HFFc6 (cell line): Measurements from ENCODE around the gene PTGS1. TPM values are rescaled to one million over a fixed set of nuclear protein-coding genes. Genes with fewer than 3 reads are reported as not detected.

Source experiments
- DNase-seq: peaks from one replicate; pipeline ENCODE4 v3.0.0-alpha.2; 2018
- H3K27ac Mint-ChIP-seq: 2 replicates; pipeline ENCODE4 v1.8.0; 2020; ENCODE audit warnings: mild to moderate bottlenecking, mixed read lengths
- H3K27me3 Mint-ChIP-seq: 2 replicates; pipeline ENCODE4 v1.8.0; 2021; ENCODE audit warnings: mild to moderate bottlenecking, moderate library complexity, mixed read lengths; ENCODE audit not compliant: insufficient read depth
- H3K36me3 Mint-ChIP-seq: 2 replicates; pipeline ENCODE4 v1.8.0; 2021; ENCODE audit warnings: low read depth, mixed read lengths
- H3K4me1 Mint-ChIP-seq: 2 replicates; pipeline ENCODE4 v1.8.0; 2020; ENCODE audit warnings: low read depth, mixed read lengths
- H3K4me3 Mint-ChIP-seq: 2 replicates; pipeline ENCODE4 v1.8.0; 2020; ENCODE audit warnings: mild to moderate bottlenecking, moderate library complexity, mixed read lengths
- H3K9me3 Mint-ChIP-seq: 2 replicates; pipeline ENCODE4 v1.8.0; 2020; ENCODE audit warnings: mild to moderate bottlenecking, mixed read lengths
- CTCF ChIP-seq: fragments of 200-600 bp; sonication (generic); IDR thresholded peaks from 2 replicates; pipeline ENCODE4 v1.5.0; 2021; ENCODE audit warnings: antibody characterized with exemption, mild to moderate bottlenecking
- total RNA-seq, 6 experiments: library from RNA; stranded (reverse); fragmentation: NEBNext Ultra II Directional; extraction: Animal tissue kit (Norgen Biotek cat#: 25700); gene quantifications; 2 replicates in 1 of 6; 3 replicates in 5 of 6; pipeline ENCODE4 v1.2.3, GENCODE V29; 2021

The PTGS1 gene
- total RNA-seq, 6 experiments from 2014 or later: 33.0 to 122 (median 102) TPM

- DNase-seq: no peak
- H3K4me1 Mint-ChIP-seq: peaks cover 59% of the 10 kb centered on the region
- peak overlapping the region; percentile 89 for H3K4me3 Mint-ChIP-seq
- no peak overlapping the region; the same call in 1 of the 2 replicates for H3K27ac Mint-ChIP-seq
- TF ChIP-seq CTCF: no peak
- H3K9me3 Mint-ChIP-seq: no peaks in the 10 kb centered on the region
- peaks cover 1% of the 10 kb centered on the region; the same call in 1 of the 2 replicates for H3K27me3 Mint-ChIP-seq
- 0 out of 2 replicates have a peak, but pooled peaks cover 3% of the 10 kb centered on the region for H3K36me3 Mint-ChIP-seq
Observed at GRCh38 chr9:122371846-122372245, 1.0 kb downstream of the PTGS1 start.

DNA sequence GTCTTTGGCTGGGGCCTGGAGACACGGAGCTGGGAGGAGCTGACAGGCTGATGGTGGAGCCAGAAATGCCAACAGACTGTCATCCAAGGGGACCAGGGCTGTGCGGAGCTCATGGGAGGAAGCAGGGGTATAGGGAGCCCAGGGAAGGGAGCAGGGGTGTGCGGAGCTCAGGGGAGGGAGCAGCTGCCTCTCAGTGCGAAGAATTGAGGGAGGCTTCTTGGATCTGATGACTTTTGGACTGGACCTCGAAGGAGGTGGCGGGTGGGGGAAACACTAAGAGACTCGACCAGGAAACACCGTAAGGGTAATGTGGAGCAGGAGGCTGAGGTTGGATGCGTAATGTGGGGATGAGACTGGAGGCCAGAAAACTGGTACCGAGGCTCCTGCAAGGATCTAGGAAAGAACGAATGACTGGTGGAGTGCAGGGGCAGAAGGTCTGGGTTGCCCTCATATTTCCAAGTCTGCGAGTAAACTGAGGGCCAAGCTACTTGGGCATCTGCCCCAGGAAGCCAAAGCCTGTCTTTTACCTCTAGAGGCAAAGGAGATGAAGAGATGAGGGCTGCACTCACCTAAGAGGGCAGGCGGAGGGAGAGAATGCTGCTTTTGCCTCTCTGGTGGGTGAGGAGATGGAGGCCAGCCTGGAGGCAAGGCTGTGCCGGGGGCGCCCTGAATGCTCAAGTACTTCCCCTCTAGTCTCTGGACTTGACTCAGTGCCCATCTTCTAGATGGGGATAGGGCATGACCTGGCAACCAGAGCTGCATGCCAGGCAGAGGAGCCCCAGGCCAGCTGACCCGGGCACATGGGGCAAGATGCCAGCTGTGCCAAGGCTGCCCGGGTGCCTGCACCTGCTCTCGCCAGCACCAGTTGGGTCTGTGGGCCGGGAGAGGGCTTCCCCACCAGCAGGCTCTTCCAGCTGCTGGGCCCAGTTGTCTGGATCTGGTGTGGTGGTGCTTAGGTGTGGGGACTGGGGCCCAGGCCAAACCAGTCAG is 2.3 kb downstream of the PTGS1 start:
- Mint-ChIP-seq H3K27ac (no peak overlapping the region; the same call in 1 of the 2 replicates), H3K36me3 (peaks cover 7% of the 10 kb centered on the region; the same call in 1 of the 2 replicates), H3K4me1 (peaks cover 71% of the 10 kb centered on the region), H3K9me3 (no peaks in the 10 kb centered on the region), H3K4me3 (no peak overlapping the region; the same call in 1 of the 2 replicates), H3K27me3 (peaks cover 2% of the 10 kb centered on the region; the same call in 1 of the 2 replicates)
- no peak for TF ChIP-seq CTCF
- DNase-seq: no peak

DNA sequence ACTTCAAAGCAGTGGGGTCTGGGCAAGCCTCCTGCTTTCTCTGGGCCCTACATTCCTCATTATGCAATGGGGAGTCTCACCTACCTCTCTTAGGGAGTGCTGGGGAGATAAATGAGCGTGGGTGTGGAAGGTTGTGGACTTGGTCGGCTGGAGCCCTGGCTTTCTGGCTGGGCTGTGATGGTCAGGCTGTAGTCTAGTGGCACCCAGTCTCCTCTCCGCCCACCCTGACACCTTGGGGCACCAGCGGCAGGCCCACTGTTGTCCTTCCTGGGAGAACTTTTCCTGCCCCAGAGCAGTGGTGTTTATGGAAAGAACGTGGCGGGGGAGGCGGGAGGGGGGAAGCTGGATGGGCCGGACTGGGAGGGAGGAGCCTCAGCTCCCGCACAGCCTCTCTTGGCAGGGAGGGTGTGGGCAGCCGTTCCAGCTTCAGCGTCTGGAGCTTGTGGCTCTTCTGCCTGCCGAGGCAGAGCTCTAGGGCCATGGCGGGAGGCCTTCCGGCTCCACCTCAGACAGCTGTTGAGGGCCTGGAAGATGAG is 4.1 kb downstream of the PTGS1 start:
- H3K27ac Mint-ChIP-seq: peak overlapping the region; percentile 68
- H3K36me3 Mint-ChIP-seq: peaks cover 21% of the 10 kb centered on the region
- H3K27me3 Mint-ChIP-seq: peaks cover 1% of the 10 kb centered on the region; the same call in 1 of the 2 replicates
- H3K4me3 Mint-ChIP-seq: peak overlapping the region; percentile 57
- peaks cover 12% of the 10 kb centered on the region for H3K9me3 Mint-ChIP-seq
- peak; percentile 47 for DNase-seq
- no peak for TF ChIP-seq CTCF
- peaks cover 73% of the 10 kb centered on the region for H3K4me1 Mint-ChIP-seq

- no peak for DNase-seq
- H3K4me3 Mint-ChIP-seq: peak overlapping the region; percentile 55; the same call in 1 of the 2 replicates
- peaks cover 14% of the 10 kb centered on the region for H3K9me3 Mint-ChIP-seq
- H3K36me3 Mint-ChIP-seq: peaks cover 29% of the 10 kb centered on the region
- no peak for TF ChIP-seq CTCF
- peaks cover 1% of the 10 kb centered on the region; the same call in 1 of the 2 replicates for H3K27me3 Mint-ChIP-seq
- H3K4me1 Mint-ChIP-seq: peaks cover 61% of the 10 kb centered on the region
- H3K27ac Mint-ChIP-seq: peak overlapping the region; percentile 60; the same call in 1 of the 2 replicates
Observed at GRCh38 chr9:122376796-122377195, 6.0 kb downstream of the PTGS1 start.

DNA sequence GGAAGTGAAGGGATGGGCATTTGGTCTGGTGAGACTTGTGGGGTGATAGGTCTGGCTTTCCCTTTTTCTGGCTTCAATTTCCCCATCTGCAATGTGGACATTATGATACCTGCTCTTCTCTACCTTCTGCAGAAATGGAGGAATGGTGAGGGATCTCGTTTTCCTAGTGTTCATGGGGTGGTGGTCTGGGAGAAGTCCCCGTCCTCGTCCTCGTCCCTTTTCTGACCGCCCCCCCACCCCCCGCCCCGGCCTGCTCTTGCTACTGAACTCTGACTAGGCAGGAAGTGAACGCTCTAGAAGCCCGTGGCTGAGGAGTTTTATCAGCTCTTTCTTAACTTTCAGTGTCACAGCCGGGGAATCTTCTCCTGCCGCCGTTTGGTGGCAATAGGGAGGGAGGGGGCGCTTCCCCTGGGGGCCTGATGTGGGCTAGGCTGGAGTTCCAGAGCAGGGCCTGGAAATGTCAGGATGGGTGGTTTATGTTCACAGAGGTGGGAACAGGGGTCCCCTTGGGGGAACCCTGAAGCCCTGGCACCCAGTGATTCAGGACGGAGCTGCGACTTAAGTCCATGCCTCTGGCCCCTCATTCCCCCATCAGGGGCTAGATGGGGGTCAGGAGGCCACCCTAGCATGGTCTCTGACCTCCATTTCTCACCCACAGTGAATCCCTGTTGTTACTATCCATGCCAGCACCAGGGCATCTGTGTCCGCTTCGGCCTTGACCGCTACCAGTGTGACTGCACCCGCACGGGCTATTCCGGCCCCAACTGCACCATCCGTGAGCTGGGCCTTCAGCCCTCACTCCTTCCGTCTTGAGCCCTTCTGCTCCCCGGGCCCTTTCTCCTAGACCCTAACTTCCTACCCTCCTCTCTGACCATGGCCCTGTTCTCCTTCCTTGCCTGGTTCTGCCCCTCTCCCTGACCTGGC is 6.7 kb downstream of the PTGS1 start:
- Mint-ChIP-seq H3K9me3 (peaks cover 14% of the 10 kb centered on the region), H3K27me3 (peaks cover 1% of the 10 kb centered on the region; the same call in 1 of the 2 replicates), H3K36me3 (peaks cover 29% of the 10 kb centered on the region), H3K27ac (peak overlapping the region; percentile 70), H3K4me1 (peaks cover 55% of the 10 kb centered on the region), H3K4me3 (no peak overlapping the region; the same call in 1 of the 2 replicates)
- TF ChIP-seq CTCF: no peak
- DNase-seq: no peak
